HCT116 (cell line): ENCODE results near the gene FAHD1. TPM values are rescaled to one million over a fixed set of nuclear protein-coding genes. Genes with fewer than 3 reads are reported as not detected.
A peak's percentile ranks its signal among the peaks of the same experiment; 100 is the strongest.

ENCODE experiments used
- ATAC-seq: fragments of 200-7000 bp; cut with Tn5 transposase; 2 replicates; pipeline ENCODE4 v1.9.1; 2020; ENCODE audit warnings: mild to moderate bottlenecking, moderate library complexity
- BruUV-seq: library from RNA; stranded (reverse); fragments of 400-500 nt; replicated peaks from 2 replicates; lab custom pipeline; 2021; lab: Mats Ljungman, UMichigan
- CTCF ChIA-PET: fragments of 300-600 bp; sonication (Branson Sonifier 250); formaldehyde crosslinking; loops from one replicate; lab custom pipeline; 2021; ENCODE audit warnings: antibody characterized with exemption; lab: Charles Lee
- POLR2A ChIA-PET: fragments of 300-600, 350-600 bp; sonication (Branson Sonifier 250); formaldehyde crosslinking; loops from one replicate; lab custom pipeline; 2021; ENCODE audit warnings: antibody characterized with exemption; lab: Charles Lee
- RAD21 ChIA-PET, 2 experiments: fragments of 300-600 bp; sonication (Branson Sonifier 250); formaldehyde crosslinking; loops; one replicate each; lab custom pipeline; 2023; ENCODE audit warnings: low total read pairs in 2 of 2; ENCODE audit not compliant: uncharacterized antibody in 2 of 2, unreplicated experiment in 2 of 2, low non-redundant PET in 1 of 2; lab: Charles Lee
- DNase-seq: peaks from one replicate; pipeline ENCODE4 v3.0.0-alpha.2; 2010; ENCODE audit warnings: low read depth, low spot score
- H2AFZ ChIP-seq: fragments of 200-600 bp; shearing (Covaris generic), sonication (generic); 2 replicates; pipeline ENCODE4 v1.6.1; 2017; ENCODE audit warnings: low read depth, mixed run types, mixed read lengths, antibody characterized with exemption, low read length; ENCODE audit not compliant: poor library complexity, severe bottlenecking
- H3K27ac ChIP-seq: 2 replicates; pipeline ENCODE4 v1.5.1; 2012; ENCODE audit warnings: low read depth, low read length
- H3K27me3 ChIP-seq: fragments of 200-600 bp; sonication (generic); 2 replicates; pipeline ENCODE4 v1.6.1; 2016; ENCODE audit warnings: mixed run types, low read length, mixed read lengths; ENCODE audit not compliant: insufficient read depth
- H3K36me3 ChIP-seq, 2 experiments: fragments of 200-500 bp in 1 of 2; fragments of 200-600 bp in 1 of 2; sonication (Bioruptor generic) in 1 of 2; sonication (generic) in 1 of 2; 2 replicates each; pipeline versions ENCODE4 v1.5.1 to v1.6.1; 2014 to 2016; ENCODE audit warnings: low read length in 2 of 2, inconsistent platforms in 1 of 2, mixed read lengths in 1 of 2, mixed run types in 1 of 2; ENCODE audit not compliant: insufficient read depth in 2 of 2, control insufficient read depth in 1 of 2
- H3K4me1 ChIP-seq, 2 experiments: fragments of 200-600 bp in 1 of 2; sonication (generic) in 1 of 2; 2 replicates each; pipeline versions ENCODE4 v1.5.1 to v1.6.1; 2012 to 2017; ENCODE audit warnings: low read length in 2 of 2, inconsistent platforms in 1 of 2, mild to moderate bottlenecking in 1 of 2, mixed read lengths in 1 of 2, mixed run types in 1 of 2, moderate library complexity in 1 of 2; ENCODE audit not compliant: insufficient read depth in 2 of 2, control insufficient read depth in 1 of 2
- H3K4me2 ChIP-seq: fragments of 200-600 bp; sonication (generic); 2 replicates; pipeline ENCODE4 v1.6.1; 2017; ENCODE audit warnings: mixed run types, low read length, mixed read lengths
- H3K4me3 ChIP-seq, 2 experiments: fragments of 200-600 bp in 1 of 2; sonication (generic) in 1 of 2; replicated peaks in 1 of 2; 2 replicates each; pipeline ENCODE4 v1.5.1; 2011 to 2016; ENCODE audit warnings: low read length in 2 of 2, control low read depth in 1 of 2, low read depth in 1 of 2, mild to moderate bottlenecking in 1 of 2, mixed read lengths in 1 of 2, mixed run types in 1 of 2
- H3K79me2 ChIP-seq: fragments of 200-600 bp; sonication (generic); 2 replicates; pipeline ENCODE4 v1.6.1; 2017; ENCODE audit warnings: mild to moderate bottlenecking, mixed run types, low read length, moderate library complexity, mixed read lengths; ENCODE audit not compliant: insufficient read depth
- H3K9ac ChIP-seq: fragments of 200-600 bp; sonication (generic); 2 replicates; pipeline ENCODE4 v1.6.1; 2016; ENCODE audit warnings: low read length, mixed read lengths
- H3K9me2 ChIP-seq: fragments of 200-600 bp; sonication (generic), shearing (Covaris generic); 2 replicates; pipeline ENCODE4 v1.6.1; 2017; ENCODE audit warnings: mixed run types, mild to moderate bottlenecking, moderate library complexity; ENCODE audit not compliant: insufficient read depth
- H3K9me3 ChIP-seq, 2 experiments: fragments of 200-500 bp in 1 of 2; fragments of 200-600 bp in 1 of 2; sonication (Bioruptor generic) in 1 of 2; sonication (generic) in 1 of 2; 2 replicates each; pipeline ENCODE4 v1.6.1; 2014 to 2017; ENCODE audit warnings: low read length in 2 of 2, mixed read lengths in 2 of 2, inconsistent platforms in 1 of 2, low read depth in 1 of 2, mild to moderate bottlenecking in 1 of 2, mixed run types in 1 of 2, moderate library complexity in 1 of 2; ENCODE audit not compliant: control insufficient read depth in 1 of 2, insufficient read depth in 1 of 2
- H4K20me1 ChIP-seq: fragments of 200-600 bp; sonication (generic), shearing (Covaris generic); 2 replicates; pipeline ENCODE4 v1.6.1; 2017; ENCODE audit warnings: mixed run types, mild to moderate bottlenecking, moderate library complexity; ENCODE audit not compliant: insufficient read depth
- ATF3 ChIP-seq: IDR thresholded peaks from 2 replicates; pipeline ENCODE4 v1.6.1; 2012
- CBX3 ChIP-seq: IDR thresholded peaks from 2 replicates; pipeline ENCODE4 v1.6.1; 2012; ENCODE audit warnings: low read depth
- CEBPB ChIP-seq: IDR thresholded peaks from 2 replicates; pipeline ENCODE4 v1.6.1; 2012; ENCODE audit warnings: low read depth
- CTCF ChIP-seq, 3 experiments: fragments of 200-600 bp in 1 of 3; sonication (generic) in 1 of 3; IDR thresholded peaks in 2 of 3; conservative IDR thresholded peaks in 1 of 3; 2 replicates each; pipeline ENCODE4 v1.5.1; 2012 to 2017; ENCODE audit warnings: low read depth in 2 of 3, low read length in 2 of 3, antibody characterized with exemption in 1 of 3, borderline replicate concordance in 1 of 3, control low read depth in 1 of 3, mild to moderate bottlenecking in 1 of 3, mixed read lengths in 1 of 3, mixed run types in 1 of 3, moderate library complexity in 1 of 3; ENCODE audit not compliant: insufficient read depth in 1 of 3
- POLR2A ChIP-seq: IDR thresholded peaks from 2 replicates; pipeline ENCODE4 v1.7.0; 2011; ENCODE audit warnings: borderline replicate concordance; ENCODE audit not compliant: insufficient read depth, insufficient read length; ENCODE audit errors: extremely low read depth
- RAD21 ChIP-seq: IDR thresholded peaks from 2 replicates; pipeline ENCODE4 v1.6.1; 2012; ENCODE audit warnings: low read depth, mild to moderate bottlenecking
- TCF7L2 ChIP-seq: IDR thresholded peaks from 2 replicates; pipeline ENCODE4 v1.7.0; 2011; ENCODE audit warnings: borderline replicate concordance, inconsistent platforms; ENCODE audit not compliant: insufficient read depth, insufficient read length; ENCODE audit errors: extremely low read depth
- intact Hi-C: fragments of 100-400 bp; cut with micrococcal nuclease; formaldehyde crosslinking; loops from 2 replicates; pipeline ENCODE4 v1.10.0; 2022
- total RNA-seq: library from RNA; stranded (reverse); gene quantifications from one replicate; pipeline ENCODE4 v1.2.1, GENCODE V29; 2021; ENCODE audit not compliant: unreplicated experiment

The FAHD1 gene
- total RNA-seq, 1 experiment from 2014 or later, result 25.8 TPM

- TF ChIP-seq CBX3 (no peak), TCF7L2 (no peak)
These were observed 36.9 kb downstream of the FAHD1 start (continued) for GRCh38 chr16:1863681-1864460.

GRCh38 chr16:1865902-1866690 is 39.1 kb downstream of the FAHD1 start:
- H3K4me1 ChIP-seq, result peaks cover 9 to 16% of the 10 kb centered on the region in 2 experiments
- H3K36me3 ChIP-seq, result no peaks in the 10 kb centered on the region
- H2AFZ ChIP-seq, result no peak overlapping the region
- no peak overlapping the region for H3K4me2 ChIP-seq
- H3K27ac ChIP-seq, result no peak overlapping the region
- no peaks in the 10 kb centered on the region for H3K9me2 ChIP-seq
- ATAC-seq, result no peak
- no peak overlapping the region for H3K9ac ChIP-seq
- no peak overlapping the region for H3K4me3 ChIP-seq
- no TSS peak for BruUV-seq
- ChIA-PET CTCF (interaction anchor here (1.3 kb wide), 2 partner anchors 66 to 274 kb away, joined by 3 to 4 read pairs; no protein-coding TSS in a partner anchor), POLR2A (interaction anchor here (1.0 to 2.9 kb wide), 3 partner anchors 66 to 288 kb away, joined by 3 to 12 read pairs (median 6); no protein-coding TSS in a partner anchor), RAD21 (no interaction called here)
- TF ChIP-seq POLR2A, result no peak
- no peak for TF ChIP-seq CEBPB
- TF ChIP-seq RAD21, result peak; percentile 52; the same call in 1 of the 2 replicates
- peak in 1 of 3 experiments; percentile 46; a peak in 1 of 6 replicates for TF ChIP-seq CTCF (IDR thresholded peaks at IDR 0.05 in 2 of 3, conservative IDR thresholded peaks at IDR 0.05 in 1 of 3; ENCODE audit: borderline replicate concordance in 1 of 3, insufficient read depth in 1 of 3, low read depth in 2 of 3, low read length in 2 of 3)
- TF ChIP-seq ATF3, result no peak
- H3K27me3 ChIP-seq, result no peaks in the 10 kb centered on the region
- no peak for DNase-seq
- no peaks in the 10 kb centered on the region for H3K79me2 ChIP-seq
- H4K20me1 ChIP-seq, result no peaks in the 10 kb centered on the region
- intact Hi-C loops, result loop anchor here (2.0 kb wide), 1 partner anchor 275 kb away; no protein-coding TSS in a partner anchor
- no peaks in the 10 kb centered on the region for H3K9me3 ChIP-seq
